ENCODE measurements around the gene CDKN1B.

Gene CDKN1B

DNA sequence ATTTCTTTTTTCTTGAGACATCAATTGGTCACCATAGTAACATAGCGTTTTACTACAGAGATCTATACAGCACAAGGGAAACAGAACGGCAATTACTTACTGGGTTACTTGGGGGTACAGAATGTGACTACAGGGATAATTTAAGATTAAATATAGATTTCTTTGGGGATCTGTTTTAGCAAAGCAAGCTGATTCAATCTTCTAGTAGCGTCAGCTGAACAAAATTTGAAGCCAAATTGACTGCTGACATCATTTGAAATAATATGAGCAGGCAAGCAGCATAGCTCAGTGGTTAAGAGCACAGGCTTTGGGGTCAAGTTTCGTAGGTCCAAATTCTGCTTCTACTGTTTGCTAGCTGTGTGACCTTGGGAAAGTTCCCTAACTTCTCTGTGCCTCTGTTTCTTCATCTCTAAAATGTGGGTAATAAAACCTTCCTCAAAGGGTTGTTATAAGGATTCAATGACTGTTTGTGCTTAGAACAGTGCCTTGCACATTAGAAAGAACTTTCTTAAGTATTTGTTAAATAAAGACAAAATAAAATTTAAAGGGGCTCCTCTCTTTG lies 34.0 kb upstream of the CDKN1B start:
- TF ChIP-seq FOXP2 (optimal IDR thresholded peaks at IDR 0.05; ENCODE audit: borderline replicate concordance, extremely low read depth, extremely low read length, insufficient read depth) (no peak), POLR2AphosphoS5 (IDR thresholded peaks at IDR 0.05; ENCODE audit: low read depth, low read length) (no peak), TAF1 (IDR thresholded peaks at IDR 0.05; ENCODE audit: borderline replicate concordance, insufficient read depth, low read length) (no peak), SIN3A (IDR thresholded peaks at IDR 0.05; ENCODE audit: borderline replicate concordance, insufficient read depth, low read length) (no peak)
- TF ChIP-seq, protein P1, sequence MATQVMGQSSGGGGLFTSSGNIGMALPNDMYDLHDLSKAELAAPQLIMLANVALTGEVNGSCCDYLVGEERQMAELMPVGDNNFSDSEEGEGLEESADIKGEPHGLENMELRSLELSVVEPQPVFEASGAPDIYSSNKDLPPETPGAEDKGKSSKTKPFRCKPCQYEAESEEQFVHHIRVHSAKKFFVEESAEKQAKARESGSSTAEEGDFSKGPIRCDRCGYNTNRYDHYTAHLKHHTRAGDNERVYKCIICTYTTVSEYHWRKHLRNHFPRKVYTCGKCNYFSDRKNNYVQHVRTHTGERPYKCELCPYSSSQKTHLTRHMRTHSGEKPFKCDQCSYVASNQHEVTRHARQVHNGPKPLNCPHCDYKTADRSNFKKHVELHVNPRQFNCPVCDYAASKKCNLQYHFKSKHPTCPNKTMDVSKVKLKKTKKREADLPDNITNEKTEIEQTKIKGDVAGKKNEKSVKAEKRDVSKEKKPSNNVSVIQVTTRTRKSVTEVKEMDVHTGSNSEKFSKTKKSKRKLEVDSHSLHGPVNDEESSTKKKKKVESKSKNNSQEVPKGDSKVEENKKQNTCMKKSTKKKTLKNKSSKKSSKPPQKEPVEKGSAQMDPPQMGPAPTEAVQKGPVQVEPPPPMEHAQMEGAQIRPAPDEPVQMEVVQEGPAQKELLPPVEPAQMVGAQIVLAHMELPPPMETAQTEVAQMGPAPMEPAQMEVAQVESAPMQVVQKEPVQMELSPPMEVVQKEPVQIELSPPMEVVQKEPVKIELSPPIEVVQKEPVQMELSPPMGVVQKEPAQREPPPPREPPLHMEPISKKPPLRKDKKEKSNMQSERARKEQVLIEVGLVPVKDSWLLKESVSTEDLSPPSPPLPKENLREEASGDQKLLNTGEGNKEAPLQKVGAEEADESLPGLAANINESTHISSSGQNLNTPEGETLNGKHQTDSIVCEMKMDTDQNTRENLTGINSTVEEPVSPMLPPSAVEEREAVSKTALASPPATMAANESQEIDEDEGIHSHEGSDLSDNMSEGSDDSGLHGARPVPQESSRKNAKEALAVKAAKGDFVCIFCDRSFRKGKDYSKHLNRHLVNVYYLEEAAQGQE (IDR thresholded peaks at IDR 0.05; ENCODE audit: insufficient read depth in 1 of 2, low read depth in 2 of 2, low read length in 2 of 2), result no peak

DNA sequence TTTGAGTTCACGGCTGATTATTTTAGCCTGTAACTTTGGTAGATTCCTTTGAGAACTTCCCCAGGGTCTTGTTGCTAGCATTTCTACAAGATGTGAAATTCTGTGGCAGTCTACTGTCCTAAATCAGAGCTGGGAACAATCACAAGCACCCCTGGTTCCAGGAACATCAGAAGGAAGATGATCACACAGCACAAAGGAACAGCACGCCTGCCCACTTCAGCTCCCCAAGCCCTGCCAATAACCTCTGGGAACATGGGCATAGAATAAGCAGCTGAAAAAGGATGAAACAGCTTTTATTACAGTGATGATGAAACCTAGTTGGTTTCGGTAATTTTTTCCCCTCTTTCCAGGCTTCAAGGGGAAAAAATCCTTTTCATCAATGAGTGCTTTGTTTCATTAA lies 33.4 kb upstream of the CDKN1B start:
- TF ChIP-seq FOXP2 (optimal IDR thresholded peaks at IDR 0.05; ENCODE audit: borderline replicate concordance, extremely low read depth, extremely low read length, insufficient read depth), result no peak
- TF ChIP-seq SIN3A (IDR thresholded peaks at IDR 0.05; ENCODE audit: borderline replicate concordance, insufficient read depth, low read length), result no peak
- TF ChIP-seq TAF1 (IDR thresholded peaks at IDR 0.05; ENCODE audit: borderline replicate concordance, insufficient read depth, low read length), result no peak
- no peak for TF ChIP-seq POLR2AphosphoS5 (IDR thresholded peaks at IDR 0.05; ENCODE audit: low read depth, low read length)
- TF ChIP-seq, protein P1 (IDR thresholded peaks at IDR 0.05; ENCODE audit: insufficient read depth in 1 of 2, low read depth in 2 of 2, low read length in 2 of 2), result no peak

DNA sequence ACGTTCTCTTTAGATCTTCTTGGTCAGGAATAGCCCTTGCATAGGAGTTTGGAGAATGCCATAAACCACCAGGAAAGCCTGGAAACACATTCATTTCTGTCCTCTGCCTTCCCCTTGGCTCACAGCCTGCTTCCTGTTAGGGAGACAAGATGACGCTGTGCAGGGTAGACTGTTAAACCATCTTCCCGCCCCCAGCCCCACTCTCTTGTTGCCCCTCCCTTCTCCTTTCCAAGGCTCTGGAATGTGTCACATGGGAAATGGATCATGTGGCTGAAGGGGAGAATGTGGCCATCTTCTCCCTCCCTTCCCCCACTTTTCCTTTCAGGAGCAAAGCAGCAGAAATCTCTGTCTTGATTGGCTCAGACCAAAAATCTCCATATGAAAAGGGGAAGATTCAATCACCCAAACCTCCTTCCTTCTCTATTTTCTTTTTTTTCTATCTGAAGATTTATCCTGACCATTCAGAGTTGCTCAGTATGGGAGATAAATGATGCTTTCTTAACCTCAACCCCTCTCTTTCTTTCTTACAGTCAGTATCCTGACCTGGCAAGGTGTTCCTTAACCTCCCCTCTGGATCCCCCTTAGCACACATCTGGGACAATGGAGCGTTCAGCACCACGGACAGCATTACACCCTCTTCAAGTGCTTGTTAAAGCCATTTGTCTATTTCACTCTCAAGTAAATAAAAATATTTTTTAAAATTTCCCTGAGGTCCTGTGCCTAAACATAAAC lies 32.6 kb upstream of the CDKN1B start:
- TF ChIP-seq TAF1 (IDR thresholded peaks at IDR 0.05; ENCODE audit: borderline replicate concordance, insufficient read depth, low read length), result no peak
- TF ChIP-seq, protein P1 (IDR thresholded peaks at IDR 0.05; ENCODE audit: insufficient read depth in 1 of 2, low read depth in 2 of 2, low read length in 2 of 2), result peak; percentile 93 to 98
- TF ChIP-seq POLR2AphosphoS5 (IDR thresholded peaks at IDR 0.05; ENCODE audit: low read depth, low read length), result no peak
- TF ChIP-seq SIN3A (IDR thresholded peaks at IDR 0.05; ENCODE audit: borderline replicate concordance, insufficient read depth, low read length), result peak; percentile 61; the same call in 1 of the 2 replicates

DNA sequence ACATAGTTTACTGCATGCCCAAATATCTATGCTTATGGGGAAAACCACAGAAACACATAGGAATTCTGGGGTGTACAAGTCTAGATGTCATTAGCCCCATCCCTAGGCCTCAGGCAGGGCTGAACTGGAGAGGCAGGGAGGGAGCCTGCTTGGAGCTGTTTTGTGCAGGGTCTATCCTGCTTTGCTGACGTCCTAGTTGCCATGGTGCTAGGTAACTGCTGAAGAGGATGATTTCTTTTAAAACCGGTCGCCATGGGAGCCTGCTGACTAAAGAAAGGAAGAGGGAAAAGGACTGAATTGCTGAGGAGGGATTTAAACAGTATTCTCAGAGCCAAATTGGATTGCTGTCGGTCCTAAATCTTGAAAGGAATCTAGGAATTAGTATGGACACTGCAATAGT lies 31.9 kb upstream of the CDKN1B start:
- TF ChIP-seq, protein P1 (IDR thresholded peaks at IDR 0.05; ENCODE audit: insufficient read depth in 1 of 2, low read depth in 2 of 2, low read length in 2 of 2), result no peak
- TF ChIP-seq SIN3A (IDR thresholded peaks at IDR 0.05; ENCODE audit: borderline replicate concordance, insufficient read depth, low read length) (no peak), FOXP2 (optimal IDR thresholded peaks at IDR 0.05; ENCODE audit: borderline replicate concordance, extremely low read depth, extremely low read length, insufficient read depth) (no peak), TAF1 (IDR thresholded peaks at IDR 0.05; ENCODE audit: borderline replicate concordance, insufficient read depth, low read length) (no peak), POLR2AphosphoS5 (IDR thresholded peaks at IDR 0.05; ENCODE audit: low read depth, low read length) (no peak)

All from PFSK-1 (cell line).